ENCODE measurements around the gene RIC3.

RIC3 gene

GRCh38 chr11:8066036-8066910 lies 102.6 kb downstream of the RIC3 start:
- DNase-seq, result no peak

- no peak for DNase-seq
Observed at GRCh38 chr11:8065031-8065430, 103.8 kb downstream of the RIC3 start.

- DNase-seq, result no peak
Observed at GRCh38 chr11:8063324-8063723, 105.5 kb downstream of the RIC3 start.

- DNase-seq, result no peak
Observed at GRCh38 chr11:8062781-8063257, 106.0 kb downstream of the RIC3 start.

- no peak for DNase-seq
Observed at GRCh38 chr11:8061555-8062428, 107.0 kb downstream of the RIC3 start.

- DNase-seq, result peak; percentile 12
Observed at GRCh38 chr11:8060801-8061554, 107.8 kb downstream of the RIC3 start.

GRCh38 chr11:8060146-8060719 lies 108.6 kb downstream of the RIC3 start:
- DNase-seq, result no peak

GRCh38 chr11:8059571-8060011 lies 109.2 kb downstream of the RIC3 start:
- no peak for DNase-seq

GRCh38 chr11:8059030-8059429 lies 109.8 kb downstream of the RIC3 start:
- no peak for DNase-seq

- DNase-seq, result no peak
Observed at GRCh38 chr11:8058216-8058615, 110.6 kb downstream of the RIC3 start.

GRCh38 chr11:8056810-8057463 lies 111.9 kb downstream of the RIC3 start:
- no peak for DNase-seq

Data from activated CD4-positive, alpha-beta T cell treated with anti-CD3 and anti-CD28 coated beads for 48 hours (primary cell).